Skeletal muscle cell (primary cell): ENCODE measurements around the gene TRUB2.
A peak's percentile ranks its signal among the peaks of the same experiment; 100 is the strongest.

ENCODE experiments used
- DNase-seq: peaks from one replicate; pipeline ENCODE4 v3.0.0-alpha.2; 2010; ENCODE audit warnings: low read depth
- H3K4me3 ChIP-seq: 2 replicates; pipeline ENCODE4 v1.5.1; 2011; ENCODE audit warnings: low read depth, mild to moderate bottlenecking, control low read depth, low read length, moderate library complexity

Gene TRUB2

GRCh38 chr9:128322404-128323211, at the start of gene TRUB2, which contains the start of gene COQ4:
Gene TRUB2 (minus strand): TSS chr9:128322447. CDS start chr9:128322408, 39 bp downstream.
Gene COQ4 (plus strand): TSS chr9:128322839. CDS start chr9:128322859, 20 bp downstream.
- peak; percentile 83 for DNase-seq
- peak within 1 kb of the TSS; percentile 71 for H3K4me3 ChIP-seq

- peak overlapping the region; percentile 97 for H3K4me3 ChIP-seq
- DNase-seq = no peak
Observed at GRCh38 chr9:128371630-128372117, 49.4 kb upstream of the TRUB2 start.

- DNase-seq = peak; percentile 80
- peak within 1 kb of the TSS; percentile 97 for H3K4me3 ChIP-seq
Observed at GRCh38 chr9:128370752-128371629, 48.7 kb upstream of the TRUB2 start, which contains the start of gene URM1. Gene URM1 (plus strand): TSS chr9:128371374. CDS start chr9:128371381, 7 bp downstream.

DNA sequence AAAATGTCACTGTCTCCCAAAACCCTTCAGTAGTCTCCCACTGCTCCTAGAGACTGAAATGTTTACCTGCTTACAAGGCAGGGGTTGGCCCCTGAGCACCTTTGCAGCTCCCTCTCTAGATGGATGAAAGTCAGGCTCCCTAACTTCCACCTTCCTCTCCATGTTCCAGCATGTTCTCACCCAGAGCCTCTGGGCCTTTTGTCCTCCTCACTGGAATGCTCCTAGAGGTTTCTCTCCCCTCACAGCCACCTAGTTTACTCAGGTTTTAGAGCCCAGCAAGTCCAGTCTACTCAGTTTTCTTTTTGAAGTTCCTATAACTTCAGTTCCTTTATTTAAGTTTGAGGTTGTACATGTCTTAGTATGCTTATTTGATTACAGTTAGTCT, 48.1 kb upstream of the TRUB2 start:
- peak overlapping the region; percentile 97 for H3K4me3 ChIP-seq
- DNase-seq = no peak

DNA sequence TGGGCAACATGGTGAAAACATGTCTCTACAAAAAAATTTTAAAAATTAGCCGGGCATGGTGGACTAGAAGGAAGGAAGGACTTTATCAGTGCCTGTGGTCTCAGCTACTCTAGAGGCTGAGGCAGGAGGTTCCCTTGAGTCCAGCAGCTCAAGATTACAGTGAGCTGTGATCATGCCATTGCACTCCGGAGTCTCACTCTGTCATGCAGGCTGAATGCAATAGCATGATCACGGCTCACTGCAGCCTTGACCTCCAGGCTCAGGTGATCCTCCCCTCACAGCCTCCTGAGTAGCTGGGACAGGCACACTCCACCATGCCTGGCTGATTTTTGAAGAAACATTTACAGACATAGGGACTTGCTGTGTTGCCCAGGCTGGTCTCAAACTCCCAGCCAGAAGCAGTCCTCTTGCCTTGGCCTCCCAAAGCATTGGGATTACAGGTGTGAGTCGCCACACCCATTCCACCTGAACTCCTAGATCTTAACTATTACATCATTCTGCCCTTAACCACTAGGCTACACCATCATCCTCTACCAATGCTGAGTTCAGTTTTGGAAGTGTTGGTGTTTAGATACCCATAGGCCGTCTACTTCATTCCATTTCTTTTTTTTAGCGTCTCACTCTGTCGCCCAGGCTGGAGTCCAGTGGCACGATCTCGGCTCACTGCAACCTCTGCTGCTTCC, 46.9 kb upstream of the TRUB2 start:
- H3K4me3 ChIP-seq = no peak overlapping the region
- no peak for DNase-seq

GRCh38 chr9:128365525-128365924, 43.3 kb upstream of the TRUB2 start:
- DNase-seq = no peak
- no peak overlapping the region for H3K4me3 ChIP-seq

DNA sequence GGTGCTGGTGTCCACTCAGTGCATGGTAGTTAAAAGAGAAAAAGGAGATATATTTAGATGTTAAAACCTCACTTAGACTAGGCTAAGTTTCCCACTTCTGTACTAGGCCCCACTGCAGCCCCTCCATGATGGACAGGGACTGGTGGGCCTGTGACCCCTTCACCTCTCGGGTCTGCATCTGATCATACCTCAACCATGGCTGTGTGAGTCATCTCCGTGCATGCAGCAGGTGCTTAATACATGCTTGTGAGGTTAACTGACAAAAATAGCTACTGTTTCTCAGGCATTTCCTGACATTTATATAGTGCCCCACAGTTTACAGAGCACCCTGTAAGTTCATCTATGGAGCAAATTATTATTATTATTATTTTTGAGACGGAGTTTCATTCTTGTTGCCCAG, 40.5 kb upstream of the TRUB2 start:
- no peak for DNase-seq
- no peak overlapping the region for H3K4me3 ChIP-seq

DNA sequence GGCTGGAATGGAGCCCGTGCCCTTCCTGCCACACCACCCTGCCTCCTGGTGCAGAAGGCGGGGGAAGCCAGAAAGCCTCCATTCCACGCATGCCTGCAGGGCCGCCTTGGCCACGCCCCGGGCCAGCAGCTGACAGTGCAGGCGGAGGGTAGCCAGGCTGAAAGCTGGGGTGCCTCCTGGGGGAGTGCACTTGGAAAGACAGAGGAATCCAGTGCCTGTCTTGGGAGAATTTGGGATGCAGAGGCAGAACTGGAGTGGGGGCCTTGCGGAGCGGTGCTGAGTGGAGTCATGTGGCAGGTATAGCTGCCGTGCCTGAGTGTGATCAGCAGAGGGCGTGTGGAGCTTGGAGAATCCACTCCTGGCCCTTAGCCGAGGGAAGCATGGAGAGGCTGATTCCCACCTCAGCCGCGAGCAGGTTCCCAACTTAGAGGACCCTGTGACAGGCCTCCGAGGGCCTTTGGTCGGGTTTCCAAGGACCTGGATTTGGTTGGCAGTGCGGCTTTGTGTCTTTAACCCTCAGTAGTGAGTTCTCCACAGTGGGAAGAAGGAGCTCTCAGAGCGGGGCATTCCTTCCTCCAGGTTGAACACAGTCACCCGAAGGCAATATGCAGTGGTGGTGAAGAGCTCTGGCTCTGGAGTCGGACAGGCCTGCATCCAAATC, 39.9 kb upstream of the TRUB2 start:
- DNase-seq = peak; percentile 53
- peak overlapping the region; percentile 47 for H3K4me3 ChIP-seq

DNA sequence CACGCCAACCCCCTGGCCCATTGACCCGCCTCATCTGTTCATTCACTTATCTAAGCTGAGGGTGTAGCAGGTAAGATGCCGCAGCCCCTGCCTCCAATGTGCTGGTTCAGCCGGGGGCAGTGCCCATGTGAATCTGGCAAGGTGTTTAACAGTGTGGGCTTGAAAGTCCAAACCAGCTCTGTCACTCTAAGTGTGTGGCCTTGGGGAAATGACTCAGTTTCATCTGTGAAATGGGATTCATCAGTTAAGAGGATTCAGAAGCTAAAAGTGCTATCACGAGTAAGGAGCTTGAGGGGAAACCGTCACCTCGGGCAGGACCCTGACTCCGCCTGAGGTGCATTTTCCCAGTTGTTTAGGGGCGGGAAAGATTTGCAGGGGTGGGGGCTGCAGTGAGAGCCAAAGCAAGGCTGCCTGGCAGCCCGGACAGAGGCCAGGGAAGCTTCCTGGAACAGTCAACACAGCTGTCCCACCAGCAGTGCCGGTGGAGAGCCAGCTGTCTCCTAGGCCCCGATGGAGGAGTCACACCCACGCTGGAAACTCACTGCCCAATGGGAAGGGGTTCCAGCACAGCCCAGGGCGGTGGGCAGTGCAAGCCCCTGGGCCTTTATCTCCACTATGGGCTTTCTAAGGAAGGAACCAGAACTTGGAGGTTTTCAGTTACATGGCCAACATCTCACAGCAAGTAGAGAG, 39.2 kb upstream of the TRUB2 start:
- H3K4me3 ChIP-seq = peak overlapping the region; percentile 47
- no peak for DNase-seq

GRCh38 chr9:128360826-128361225, 38.6 kb upstream of the TRUB2 start:
- DNase-seq = no peak
- no peak overlapping the region for H3K4me3 ChIP-seq

DNA sequence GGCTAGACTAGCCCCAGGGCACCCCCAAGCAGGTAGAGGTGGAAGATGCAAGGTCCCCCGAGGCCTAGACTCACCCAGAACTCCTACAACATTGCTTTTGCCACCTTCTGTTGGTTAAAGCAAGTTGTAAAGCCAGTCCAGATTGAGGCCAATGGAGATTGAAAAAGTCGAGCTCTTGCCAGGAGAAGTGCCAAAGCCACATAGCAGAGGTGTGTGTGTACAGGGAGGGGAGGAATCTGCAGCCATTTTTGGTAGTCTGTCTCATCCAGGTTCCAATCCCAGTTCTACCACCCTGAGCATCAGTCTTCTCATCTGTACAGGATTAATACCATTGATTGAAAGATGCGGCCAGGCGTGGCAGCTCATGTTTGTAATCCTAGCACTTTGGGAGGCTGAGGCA, 36.6 kb upstream of the TRUB2 start:
- H3K4me3 ChIP-seq = no peak overlapping the region
- no peak for DNase-seq

DNA sequence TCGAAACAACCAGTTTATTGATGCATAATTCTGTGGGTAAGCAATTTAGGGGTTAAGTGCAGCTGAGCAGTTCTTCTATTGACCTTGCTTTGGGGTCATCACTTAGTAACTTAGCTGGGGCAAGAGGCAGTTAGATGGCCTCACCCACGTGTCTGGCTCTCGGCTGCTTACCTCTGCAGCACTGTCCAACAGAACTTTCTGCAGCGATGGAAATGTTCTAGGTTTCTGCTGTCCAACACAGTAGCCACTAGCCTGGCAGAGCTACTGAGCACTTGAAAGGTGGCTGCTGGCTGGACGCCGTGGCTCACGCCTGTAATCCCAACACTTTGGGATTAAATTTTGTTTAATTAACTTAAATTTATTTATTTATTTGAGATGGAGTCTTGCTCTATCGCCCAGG, 35.8 kb upstream of the TRUB2 start:
- H3K4me3 ChIP-seq = no peak overlapping the region
- no peak for DNase-seq

- DNase-seq = no peak
- H3K4me3 ChIP-seq = no peak overlapping the region
Observed at GRCh38 chr9:128355451-128355850, 33.2 kb upstream of the TRUB2 start.

DNA sequence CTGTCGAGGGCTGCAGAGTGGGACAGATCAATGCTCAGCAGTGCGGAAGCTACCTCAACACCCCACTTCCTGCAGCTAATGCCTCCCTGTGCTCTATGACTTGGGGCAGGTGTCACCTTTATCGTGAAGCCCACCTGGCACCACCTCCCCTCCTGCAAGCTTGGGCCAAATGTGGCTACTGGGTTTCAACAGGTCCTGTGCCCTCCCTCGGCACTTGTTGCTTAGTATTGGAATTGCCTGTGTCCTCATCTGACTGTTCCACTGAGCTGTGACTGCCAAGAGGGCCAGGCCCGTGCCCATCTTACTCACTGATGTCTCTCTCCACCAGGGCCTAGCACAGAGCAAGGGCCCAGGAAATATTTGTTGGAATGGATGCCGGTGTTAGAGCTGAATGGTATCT, 27.5 kb upstream of the TRUB2 start:
- no peak overlapping the region for H3K4me3 ChIP-seq
- no peak for DNase-seq

DNA sequence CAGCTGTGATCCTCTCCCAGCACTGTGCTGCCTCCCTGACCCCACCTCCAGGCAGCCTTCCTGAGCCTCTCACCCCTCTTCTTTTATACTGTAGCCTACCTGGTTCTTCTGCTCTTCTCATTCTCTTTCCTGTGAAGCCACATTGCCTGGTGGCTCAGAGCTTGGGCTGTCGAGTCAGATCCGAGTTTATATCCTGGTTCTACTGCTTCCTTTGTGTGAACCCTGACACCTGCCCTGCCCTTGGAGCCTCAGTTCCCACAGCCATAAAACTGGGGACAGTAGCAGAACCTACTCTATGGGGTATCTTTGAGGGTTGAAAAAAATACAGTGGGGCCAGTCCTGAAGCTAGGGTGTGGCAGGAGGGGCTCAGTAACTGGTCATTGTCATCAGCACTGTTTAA, 26.9 kb upstream of the TRUB2 start:
- no peak for DNase-seq

GRCh38 chr9:128344931-128345605, 22.8 kb upstream of the TRUB2 start:
- DNase-seq = no peak
- no peak overlapping the region for H3K4me3 ChIP-seq

More for the DNA sequence above, 26.9 kb upstream of the TRUB2 start:
- H3K4me3 ChIP-seq = no peak overlapping the region

DNA sequence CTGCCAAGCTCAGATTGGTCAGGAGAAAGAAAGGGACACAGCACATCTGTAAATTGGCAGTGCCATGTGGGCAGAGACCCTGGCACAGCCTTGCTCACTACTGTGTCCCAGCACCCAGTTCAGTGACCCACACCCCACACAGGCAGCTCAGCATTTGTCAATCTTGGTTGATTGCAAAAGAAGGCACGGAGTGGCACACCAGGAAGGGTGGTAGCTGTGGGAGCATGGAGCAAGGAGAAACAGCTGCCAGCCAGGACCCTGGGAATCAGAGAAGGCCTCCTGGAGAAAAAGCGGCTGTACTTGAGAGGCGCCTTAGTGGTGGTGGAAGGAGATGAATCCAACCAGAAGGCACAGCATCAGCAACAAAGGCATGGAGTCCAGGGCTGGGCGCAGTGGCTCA, 21.6 kb upstream of the TRUB2 start:
- DNase-seq = no peak
- H3K4me3 ChIP-seq = no peak overlapping the region
